ENCODE measurements around the gene TMTC2.

GRCh38 chr12:82687021-82688011 lies 610 bp downstream of the TMTC2 start:
- no peak for TF ChIP-seq CTCF (IDR thresholded peaks at IDR 0.05; ENCODE audit: low read length)
- TF ChIP-seq EZH2 (IDR thresholded peaks at IDR 0.05; ENCODE audit: borderline replicate concordance, low read length): no peak
